Fibroblast of skin of abdomen (primary cell): Measurements from ENCODE around the gene TTF1.
"Not testable (repeated sequence)": the region's sequence is repeated elsewhere in the genome, so short reads cannot be mapped to it uniquely, and the experiment has no call there.

Experiments used
- DNase-seq: peaks from one replicate; pipeline ENCODE4 v3.0.0-alpha.2; 2013

TTF1 gene

GRCh38 chr9:132413926-132414325 lies 7.3 kb upstream of the TTF1 start:
- DNase-seq, result no peak

- peak; percentile 8 for DNase-seq
Measured at GRCh38 chr9:132412089-132412488, 5.4 kb upstream of the TTF1 start.

- peak; percentile 9 for DNase-seq
Measured at GRCh38 chr9:132411091-132411508, 4.5 kb upstream of the TTF1 start.

GRCh38 chr9:132410642-132411041 lies 4.0 kb upstream of the TTF1 start:
- DNase-seq, result no peak

- peak; percentile 48 for DNase-seq
Measured at GRCh38 chr9:132409828-132410528, 3.3 kb upstream of the TTF1 start, which contains the start of gene CFAP77. Gene CFAP77, plus strand, starts transcription at chr9:132410211. Its CDS starts 61 bp downstream, at chr9:132410272.

- DNase-seq, result no peak
Measured at GRCh38 chr9:132408521-132408920, 1.9 kb upstream of the TTF1 start.

GRCh38 chr9:132407196-132407595 lies 556 bp upstream of the TTF1 start:
- no peak for DNase-seq

GRCh38 chr9:132404228-132404881 lies 2.3 kb downstream of the TTF1 start:
- DNase-seq, result no peak

- no peak for DNase-seq
Measured at GRCh38 chr9:132401824-132402223, 4.8 kb downstream of the TTF1 start.

GRCh38 chr9:132395560-132395959 lies 11.1 kb downstream of the TTF1 start:
- no peak for DNase-seq

- DNase-seq, result no peak
Measured at GRCh38 chr9:132391449-132391848, 15.2 kb downstream of the TTF1 start.

- no peak for DNase-seq
Measured at GRCh38 chr9:132390966-132391365, 15.7 kb downstream of the TTF1 start.

- DNase-seq, result no peak
Measured at GRCh38 chr9:132387133-132387532, 19.5 kb downstream of the TTF1 start.

- DNase-seq, result no peak
Measured at GRCh38 chr9:132384376-132384775, 22.3 kb downstream of the TTF1 start.

- no peak for DNase-seq
Measured at GRCh38 chr9:132383462-132383883, 23.2 kb downstream of the TTF1 start.

GRCh38 chr9:132381966-132382541 lies 24.6 kb downstream of the TTF1 start:
- DNase-seq, result no peak

- not testable (repeated sequence) for DNase-seq
Measured at GRCh38 chr9:132378416-132378815, 28.2 kb downstream of the TTF1 start.

- DNase-seq, result not testable (repeated sequence)
Measured at GRCh38 chr9:132377769-132378168, 28.9 kb downstream of the TTF1 start.

- DNase-seq, result no peak
Measured at GRCh38 chr9:132372177-132373095, 34.2 kb downstream of the TTF1 start.

GRCh38 chr9:132370592-132370991 lies 36.0 kb downstream of the TTF1 start:
- DNase-seq, result no peak

GRCh38 chr9:132369421-132369820 lies 37.2 kb downstream of the TTF1 start:
- no peak for DNase-seq

GRCh38 chr9:132367613-132368313 lies 38.9 kb downstream of the TTF1 start:
- DNase-seq, result no peak
